T47D (cell line): ENCODE data around the gene CPOX.
"Not testable (repeated sequence)": the region's sequence is repeated elsewhere in the genome, so short reads cannot be mapped to it uniquely, and the experiment has no call there.

Experiments
- DNase-seq, 2 experiments: peaks; one replicate each; pipeline versions ENCODE4 v3.0.0 to v3.0.0-alpha.2; 2011 to 2012; ENCODE audit warnings: low read depth in 1 of 2, low spot score in 1 of 2
- JUND ChIP-seq: IDR thresholded peaks from 2 replicates; pipeline ENCODE4 v1.6.1; 2012; ENCODE audit warnings: low read depth
- in situ Hi-C: cut with HindIII; loops from 2 replicates; pipeline ENCODE4 v1.10.0; 2016; ENCODE audit warnings: low sequenced_read_pairs, low pct_unique_long_range_greater_than_20kb

Gene CPOX

DNA sequence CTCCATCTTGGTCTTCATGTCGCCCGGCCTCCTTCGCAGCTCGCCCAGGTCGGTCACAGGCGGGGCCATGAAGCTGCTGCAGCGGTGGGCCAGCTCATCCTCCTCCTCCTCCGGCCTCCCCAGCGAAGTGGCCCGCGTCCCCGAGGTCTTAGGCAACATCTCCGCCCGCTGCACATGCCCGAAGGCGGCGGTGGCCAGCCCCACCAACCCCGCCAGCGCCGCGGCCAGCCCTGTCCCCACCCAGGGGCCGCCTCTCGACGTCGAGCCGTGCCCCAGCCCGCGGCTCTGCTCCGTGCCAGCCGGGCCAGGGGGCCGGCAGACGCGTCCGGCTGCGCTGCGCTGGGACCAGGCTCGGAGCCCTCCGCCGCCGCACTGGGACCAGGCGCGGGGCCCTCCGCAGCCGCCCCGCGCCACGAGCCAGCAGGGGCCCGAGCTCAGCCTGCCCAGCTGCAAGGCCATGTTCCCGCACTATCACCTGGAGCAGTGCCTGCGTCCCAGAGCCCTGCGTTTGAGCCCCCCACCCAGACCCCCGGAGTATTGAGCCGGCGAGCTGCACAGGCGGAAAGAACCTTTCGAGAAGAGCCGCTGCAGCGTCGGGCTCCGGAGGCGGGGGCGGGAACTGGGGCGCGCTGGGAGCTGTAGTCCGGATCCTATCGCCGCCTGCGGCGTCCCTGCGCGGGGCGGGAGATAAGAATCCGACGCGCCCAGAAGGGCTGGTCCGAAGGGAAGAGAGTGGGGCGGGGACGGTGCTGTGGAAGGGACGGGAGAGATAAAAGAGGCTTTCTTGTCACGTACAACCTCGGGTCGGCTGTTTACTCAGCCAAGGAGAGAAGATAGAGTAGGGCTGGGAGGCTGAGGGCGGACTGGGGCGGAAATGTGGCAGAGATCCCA, at the start of gene CPOX:
Gene CPOX, minus strand, starts transcription at position 566 of the 891 bp plus-strand sequence. Its CDS starts 107 bp downstream, at position 459.
- peak; percentile 78 to 81 for DNase-seq
- in situ Hi-C loops, result no loop called here
- TF ChIP-seq JUND, result no peak

DNA sequence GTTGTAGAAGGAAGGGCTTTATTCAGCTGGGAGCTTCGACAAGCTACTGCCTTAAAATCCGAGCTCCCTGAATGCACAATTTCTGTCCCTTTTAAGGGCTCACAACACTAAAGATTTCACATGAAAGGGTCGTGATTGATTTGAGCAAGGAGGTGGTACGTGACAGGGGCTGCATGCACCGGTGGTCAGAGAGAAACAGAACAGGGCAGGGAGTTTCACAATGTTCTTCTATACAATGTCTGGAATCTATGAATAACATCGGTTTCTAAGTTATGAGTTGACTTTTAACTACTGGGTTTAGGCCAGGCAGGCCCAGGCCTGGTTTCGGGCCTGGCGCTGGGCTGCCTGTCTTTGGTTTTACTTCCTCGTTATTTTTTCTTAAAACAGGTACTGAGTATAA, 49.4 kb upstream of the CPOX start:
- in situ Hi-C loops, DNase-seq: not testable (repeated sequence)

- DNase-seq, in situ Hi-C loops: not testable (repeated sequence)
These were observed 48.3 kb upstream of the CPOX start for GRCh38 chr3:98641756-98642155.

DNA sequence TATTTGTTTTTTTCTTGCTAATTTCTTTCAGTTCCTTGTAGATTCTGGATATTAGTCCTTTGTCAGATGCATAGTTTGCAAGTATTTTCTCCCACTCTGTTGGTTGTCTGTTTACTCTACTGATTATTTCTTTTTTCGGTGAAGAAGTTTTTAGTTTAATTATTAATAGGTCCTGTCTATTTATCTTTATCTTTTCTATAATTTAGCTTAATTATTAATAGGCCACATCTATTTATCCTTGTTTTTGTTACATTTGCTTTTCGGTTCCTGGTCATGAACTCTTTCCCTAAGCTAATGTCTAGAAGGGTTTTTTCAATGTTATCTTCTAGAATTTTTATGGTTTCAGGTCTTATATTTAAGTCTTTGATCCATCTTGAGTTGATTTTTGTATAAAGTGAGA, 45.1 kb upstream of the CPOX start:
- DNase-seq, in situ Hi-C loops: not testable (repeated sequence)

- in situ Hi-C loops, result no loop called here
- DNase-seq, result no peak
- TF ChIP-seq JUND, result no peak
These were observed 37.0 kb upstream of the CPOX start for GRCh38 chr3:98630416-98630815.

GRCh38 chr3:98628317-98628716, 34.9 kb upstream of the CPOX start:
- DNase-seq, result no peak
- no peak for TF ChIP-seq JUND
- in situ Hi-C loops, result no loop called here

- in situ Hi-C loops, result no loop called here
- no peak for TF ChIP-seq JUND
- DNase-seq, result no peak
These were observed 32.7 kb upstream of the CPOX start for GRCh38 chr3:98626151-98626550.

DNA sequence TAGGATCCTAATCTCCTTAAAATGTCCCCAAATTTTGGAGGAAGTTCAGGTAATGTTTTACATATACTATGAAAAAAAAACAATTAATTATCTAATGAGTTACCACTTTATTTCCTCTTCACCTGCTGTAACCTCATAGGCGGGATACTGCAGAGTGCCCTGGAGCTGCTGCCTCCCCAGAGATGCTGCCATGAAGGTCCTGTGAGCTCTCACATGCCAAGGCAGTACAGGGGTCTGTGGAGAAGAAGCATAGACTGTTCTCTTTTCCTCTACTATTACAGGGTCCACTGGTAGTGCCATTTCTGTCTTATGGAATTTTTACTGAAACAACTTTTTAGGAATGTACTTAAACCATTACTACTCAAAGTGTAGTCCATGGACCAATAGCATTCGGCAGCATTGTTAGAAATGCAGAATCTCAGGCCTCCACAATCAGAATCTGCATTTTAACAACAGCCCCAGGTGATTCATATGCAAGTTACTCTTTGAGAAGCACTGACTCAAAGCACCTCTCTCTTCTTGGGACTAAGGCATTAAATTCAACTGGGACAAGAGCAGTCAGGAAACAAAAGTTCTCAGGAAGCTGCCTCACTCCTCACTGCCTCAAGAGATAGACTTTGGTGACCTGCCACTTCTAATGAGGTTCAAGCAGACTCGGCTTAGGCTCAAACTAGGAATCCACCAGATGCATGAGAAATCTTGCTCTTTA, 30.3 kb upstream of the CPOX start:
- TF ChIP-seq JUND, result no peak
- in situ Hi-C loops, result no loop called here

DNA sequence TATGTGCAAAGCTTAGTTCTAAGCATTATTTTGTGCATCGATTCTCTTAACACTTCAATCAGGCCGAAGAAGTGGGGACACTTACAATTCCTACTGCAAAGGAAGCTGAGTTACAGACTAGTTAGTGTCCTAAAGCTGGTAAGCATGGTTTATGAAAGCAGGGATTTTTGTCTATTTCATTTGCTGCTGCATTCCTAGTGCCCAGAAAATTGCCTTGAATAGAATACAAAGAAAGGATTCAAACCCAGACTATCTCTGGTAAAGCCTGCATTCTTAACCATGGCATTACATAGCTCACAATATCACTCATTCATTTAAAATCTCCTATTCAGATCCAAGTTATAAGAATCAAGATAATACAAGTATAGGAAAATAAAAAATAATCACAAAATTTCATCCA, 24.4 kb upstream of the CPOX start:
- DNase-seq, result no peak
- in situ Hi-C loops, result no loop called here
- TF ChIP-seq JUND, result no peak

More for the DNA sequence above, 30.3 kb upstream of the CPOX start:
- DNase-seq, result no peak

DNA sequence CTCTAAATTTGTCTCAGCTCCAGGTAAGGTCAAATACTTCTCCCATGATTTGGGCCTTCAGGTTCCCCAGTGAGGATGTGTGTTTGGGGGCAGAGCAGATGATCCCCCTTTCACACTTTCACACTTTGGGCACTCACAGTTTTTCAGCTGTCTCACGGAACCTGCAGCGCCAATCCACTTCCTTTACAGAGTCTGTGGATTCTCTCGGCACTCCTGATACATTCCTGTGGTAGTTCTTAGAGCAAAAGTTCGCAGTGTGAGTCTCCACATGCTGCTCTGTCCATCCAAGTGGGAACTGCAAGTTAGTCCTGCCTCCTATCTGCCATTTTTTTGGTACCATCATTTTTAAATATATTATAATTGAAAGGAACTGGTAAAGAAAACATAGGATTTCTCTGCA, 20.2 kb upstream of the CPOX start:
- no peak for TF ChIP-seq JUND
- peak in 1 of 2 experiments; percentile 9 for DNase-seq
- in situ Hi-C loops, result no loop called here

DNA sequence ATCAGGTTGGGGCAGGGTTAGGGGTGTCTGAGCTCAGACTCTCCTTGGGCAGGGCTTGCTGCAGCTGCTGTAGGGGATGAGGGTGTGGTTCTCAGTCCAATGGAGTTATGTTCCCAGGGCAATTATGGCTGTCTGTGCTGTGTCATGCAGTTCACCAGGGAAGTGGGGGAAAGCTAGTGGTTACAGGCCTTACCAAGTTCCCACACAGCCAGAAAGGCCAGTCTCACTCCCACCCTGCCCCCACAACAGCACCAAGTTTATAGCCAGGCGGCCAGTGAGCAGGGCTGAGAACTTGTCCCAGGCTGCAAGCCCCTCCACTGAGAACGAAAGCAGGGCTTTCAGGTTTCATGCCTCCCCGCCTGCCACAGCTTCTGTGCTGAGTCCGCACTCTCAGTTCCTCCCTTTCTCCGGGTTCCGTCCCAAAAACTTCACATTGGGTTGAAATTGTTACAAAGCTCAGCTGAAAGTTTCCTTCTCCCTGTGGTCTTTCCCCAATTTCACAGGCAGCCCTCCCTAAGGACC, 19.6 kb upstream of the CPOX start:
- TF ChIP-seq JUND, result no peak
- in situ Hi-C loops, result no loop called here
- no peak for DNase-seq

GRCh38 chr3:98612587-98612986, 19.2 kb upstream of the CPOX start:
- in situ Hi-C loops, result no loop called here

DNA sequence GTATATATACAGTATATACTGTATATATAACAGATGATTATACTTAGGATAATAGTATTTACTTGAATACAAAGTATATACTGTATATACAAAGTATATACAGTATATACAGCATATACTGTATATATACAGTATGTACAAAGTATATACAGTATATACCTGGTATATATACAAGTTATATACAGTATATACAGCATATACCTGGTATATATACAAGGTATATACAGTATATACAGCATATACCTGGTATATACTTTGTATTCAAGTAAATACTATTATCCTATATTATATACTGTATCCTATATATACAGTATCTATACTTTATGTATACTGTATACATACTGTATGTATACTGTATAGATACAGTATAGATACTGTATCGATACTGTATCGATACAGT, 14.6 kb upstream of the CPOX start:
- DNase-seq, result no peak
- no peak for TF ChIP-seq JUND
- in situ Hi-C loops, result no loop called here

More at GRCh38 chr3:98612587-98612986, 19.2 kb upstream of the CPOX start:
- peak in 1 of 2 experiments; percentile 60 for DNase-seq
- TF ChIP-seq JUND, result no peak
